Sigmoid colon (tissue), 4 donors: ENCODE results near the gene RHOT1.

Experiments
- EP300 ChIP-seq, 4 donors: sonication (generic); formaldehyde crosslinking; IDR thresholded peaks; one replicate each; pipeline ENCODE4 v1.6.1; 2017; ENCODE audit warnings: antibody characterized with exemption in 4 of 4
- POLR2AphosphoS5 ChIP-seq, 4 donors: sonication (generic); formaldehyde crosslinking; IDR thresholded peaks; one replicate each; pipeline ENCODE4 v1.6.1; 2017; ENCODE audit warnings: antibody characterized with exemption in 4 of 4
- TF ChIP-seq, protein P1 (sequence below), 4 experiments: fragments of 450-650 bp in 3 of 4; fragments of 200-600 bp in 1 of 4; IDR thresholded peaks; one replicate each; pipeline ENCODE4 v1.5.1; 2016 to 2019; ENCODE audit warnings: antibody characterized with exemption in 4 of 4, mild to moderate bottlenecking in 3 of 4, moderate library complexity in 2 of 4

GRCh38 chr17:32120716-32121115, 21.6 kb upstream of the RHOT1 start:
- TF ChIP-seq, protein P1, sequence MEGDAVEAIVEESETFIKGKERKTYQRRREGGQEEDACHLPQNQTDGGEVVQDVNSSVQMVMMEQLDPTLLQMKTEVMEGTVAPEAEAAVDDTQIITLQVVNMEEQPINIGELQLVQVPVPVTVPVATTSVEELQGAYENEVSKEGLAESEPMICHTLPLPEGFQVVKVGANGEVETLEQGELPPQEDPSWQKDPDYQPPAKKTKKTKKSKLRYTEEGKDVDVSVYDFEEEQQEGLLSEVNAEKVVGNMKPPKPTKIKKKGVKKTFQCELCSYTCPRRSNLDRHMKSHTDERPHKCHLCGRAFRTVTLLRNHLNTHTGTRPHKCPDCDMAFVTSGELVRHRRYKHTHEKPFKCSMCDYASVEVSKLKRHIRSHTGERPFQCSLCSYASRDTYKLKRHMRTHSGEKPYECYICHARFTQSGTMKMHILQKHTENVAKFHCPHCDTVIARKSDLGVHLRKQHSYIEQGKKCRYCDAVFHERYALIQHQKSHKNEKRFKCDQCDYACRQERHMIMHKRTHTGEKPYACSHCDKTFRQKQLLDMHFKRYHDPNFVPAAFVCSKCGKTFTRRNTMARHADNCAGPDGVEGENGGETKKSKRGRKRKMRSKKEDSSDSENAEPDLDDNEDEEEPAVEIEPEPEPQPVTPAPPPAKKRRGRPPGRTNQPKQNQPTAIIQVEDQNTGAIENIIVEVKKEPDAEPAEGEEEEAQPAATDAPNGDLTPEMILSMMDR (IDR thresholded peaks at IDR 0.05) = no peak
- TF ChIP-seq POLR2AphosphoS5 (IDR thresholded peaks at IDR 0.05) = no peak
- TF ChIP-seq EP300 (IDR thresholded peaks at IDR 0.05) = no peak
